Measurements from ENCODE around the gene SLC35B2. TPM values are rescaled to one million over a fixed set of nuclear protein-coding genes. Genes with fewer than 3 reads are reported as not detected.

SLC35B2 gene
- total RNA-seq, 1 experiment from 2014 or later = 90.6 TPM

DNA sequence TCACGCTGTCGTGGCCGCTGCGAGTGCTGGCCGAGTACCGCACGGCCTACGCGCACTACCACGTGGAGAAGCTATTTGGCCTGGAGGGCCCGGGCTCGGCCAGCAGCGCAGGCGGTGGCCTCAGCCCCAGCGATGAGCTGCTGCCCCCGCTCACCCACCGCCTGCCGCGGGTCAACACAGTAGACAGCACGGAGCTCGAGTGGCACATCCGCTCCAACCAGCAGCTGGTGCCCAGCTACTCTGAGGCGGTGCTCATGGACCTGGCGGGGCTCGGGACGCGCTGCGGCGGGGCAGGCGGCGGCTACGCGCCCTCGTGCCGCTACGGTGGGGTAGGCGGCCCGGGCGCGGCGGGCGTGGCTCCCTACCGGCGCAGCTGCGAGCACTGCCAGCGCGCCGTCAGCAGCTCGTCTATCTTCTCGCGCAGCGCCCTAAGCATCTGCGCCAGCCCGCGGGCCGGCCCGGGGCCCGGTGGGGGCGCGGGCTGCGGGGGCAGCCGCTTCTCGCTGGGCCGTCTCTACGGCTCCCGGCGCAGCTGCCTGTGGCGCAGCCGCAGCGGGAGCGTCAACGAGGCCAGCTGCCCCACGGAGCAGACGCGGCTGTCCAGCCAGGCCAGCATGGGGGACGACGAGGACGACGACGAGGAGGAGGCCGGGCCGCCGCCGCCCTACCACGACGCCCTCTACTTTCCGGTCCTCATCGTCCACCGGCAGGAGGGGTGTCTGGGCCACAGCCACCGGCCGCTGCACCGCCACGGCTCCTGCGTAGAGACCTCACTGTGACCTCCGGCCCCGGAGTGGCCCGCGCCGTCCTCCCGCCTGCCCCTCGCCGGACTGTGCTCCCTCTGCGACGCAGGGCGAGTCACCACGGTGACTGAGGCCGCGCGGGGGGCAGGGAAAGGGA lies 18.7 kb upstream of the SLC35B2 start:
- H3K4me2 ChIP-seq (ENCODE audit: low read length) = no peak overlapping the region
- peaks cover 18% of the 10 kb centered on the region for H3K27me3 ChIP-seq (ENCODE audit: low read length)

DNA sequence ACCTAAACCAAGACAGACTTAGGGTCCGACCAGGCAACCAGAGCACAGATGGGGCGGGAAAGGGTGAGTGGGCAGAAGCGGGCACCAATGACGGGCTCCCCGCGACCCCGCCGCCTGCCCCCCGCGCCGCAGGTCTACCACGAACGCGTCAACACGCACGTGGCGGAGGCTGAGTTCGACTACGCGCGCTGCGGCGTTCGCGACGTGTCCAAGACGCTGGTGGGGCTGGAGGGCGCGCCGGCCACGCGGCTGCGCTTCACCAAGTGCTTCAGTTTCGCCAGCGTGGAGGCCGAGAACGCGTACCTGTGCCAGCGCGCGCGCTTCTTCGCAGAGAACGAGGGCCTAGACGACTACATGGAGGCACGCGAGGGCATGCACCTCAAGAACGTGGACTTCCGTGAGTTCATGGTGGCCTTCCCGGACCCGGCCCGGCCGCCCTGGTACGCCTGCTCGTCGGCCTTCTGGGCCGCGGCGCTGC lies 18.0 kb upstream of the SLC35B2 start:
- Histone ChIP-seq H3K27ac (ENCODE audit: low read length) (no peak overlapping the region), H3K79me2 (ENCODE audit: low read length) (no peaks in the 10 kb centered on the region), H3K4me1 (ENCODE audit: insufficient read depth, low read length) (peaks cover 8% of the 10 kb centered on the region; the same call in 1 of the 2 replicates), H3F3A (ENCODE audit: low read length, unreplicated experiment) (no peaks in the 10 kb centered on the region), H3K36me3 (ENCODE audit: low read depth, low read length) (no peaks in the 10 kb centered on the region), H3K4me3 (ENCODE audit: low read length) (no peak overlapping the region), H3K9me2 (replicated peaks; ENCODE audit: low read length) (no peaks in the 10 kb centered on the region), H3K9ac (ENCODE audit: low read length) (no peak overlapping the region), H3K27me3 (ENCODE audit: low read length) (peaks cover 19% of the 10 kb centered on the region), H3K9me3 (ENCODE audit: low read length) (no peaks in the 10 kb centered on the region), H2AFZ (ENCODE audit: low read length) (no peak overlapping the region), H3K4me2 (ENCODE audit: low read length) (no peak overlapping the region), H4K20me1 (ENCODE audit: low read length) (no peaks in the 10 kb centered on the region)
- no TSS peak for BruUV-seq (replicated peaks)
- CTCF ChIA-PET = no interaction called here
- intact Hi-C loops (cut with micrococcal nuclease) = no loop called here
- ATAC-seq = no peak
- no peak for DNase-seq
- POLR2A ChIA-PET (ENCODE audit: unreplicated experiment) = no interaction called here
- TF ChIP-seq EZH2 (IDR thresholded peaks at IDR 0.05; ENCODE audit: low read length, unreplicated experiment) = no peak
- no peak for TF ChIP-seq EZH2phosphoT487 (IDR thresholded peaks at IDR 0.05; ENCODE audit: borderline replicate concordance, low read length)
- TF ChIP-seq, protein P1, sequence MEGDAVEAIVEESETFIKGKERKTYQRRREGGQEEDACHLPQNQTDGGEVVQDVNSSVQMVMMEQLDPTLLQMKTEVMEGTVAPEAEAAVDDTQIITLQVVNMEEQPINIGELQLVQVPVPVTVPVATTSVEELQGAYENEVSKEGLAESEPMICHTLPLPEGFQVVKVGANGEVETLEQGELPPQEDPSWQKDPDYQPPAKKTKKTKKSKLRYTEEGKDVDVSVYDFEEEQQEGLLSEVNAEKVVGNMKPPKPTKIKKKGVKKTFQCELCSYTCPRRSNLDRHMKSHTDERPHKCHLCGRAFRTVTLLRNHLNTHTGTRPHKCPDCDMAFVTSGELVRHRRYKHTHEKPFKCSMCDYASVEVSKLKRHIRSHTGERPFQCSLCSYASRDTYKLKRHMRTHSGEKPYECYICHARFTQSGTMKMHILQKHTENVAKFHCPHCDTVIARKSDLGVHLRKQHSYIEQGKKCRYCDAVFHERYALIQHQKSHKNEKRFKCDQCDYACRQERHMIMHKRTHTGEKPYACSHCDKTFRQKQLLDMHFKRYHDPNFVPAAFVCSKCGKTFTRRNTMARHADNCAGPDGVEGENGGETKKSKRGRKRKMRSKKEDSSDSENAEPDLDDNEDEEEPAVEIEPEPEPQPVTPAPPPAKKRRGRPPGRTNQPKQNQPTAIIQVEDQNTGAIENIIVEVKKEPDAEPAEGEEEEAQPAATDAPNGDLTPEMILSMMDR (conservative IDR thresholded peaks at IDR 0.05; ENCODE audit: low read depth, low read length) = no peak

More for the DNA sequence above, 18.7 kb upstream of the SLC35B2 start:
- Histone ChIP-seq H3K9me3 (ENCODE audit: low read length) (no peaks in the 10 kb centered on the region), H3F3A (ENCODE audit: low read length, unreplicated experiment) (no peaks in the 10 kb centered on the region), H3K27ac (ENCODE audit: low read length) (no peak overlapping the region), H3K9ac (ENCODE audit: low read length) (no peak overlapping the region), H3K4me3 (ENCODE audit: low read length) (no peak overlapping the region), H3K4me1 (ENCODE audit: insufficient read depth, low read length) (peaks cover 8% of the 10 kb centered on the region; the same call in 1 of the 2 replicates), H4K20me1 (ENCODE audit: low read length) (no peaks in the 10 kb centered on the region), H3K36me3 (ENCODE audit: low read depth, low read length) (no peaks in the 10 kb centered on the region), H3K79me2 (ENCODE audit: low read length) (no peaks in the 10 kb centered on the region), H2AFZ (ENCODE audit: low read length) (no peak overlapping the region), H3K9me2 (replicated peaks; ENCODE audit: low read length) (no peaks in the 10 kb centered on the region)
- CTCF ChIA-PET = no interaction called here
- no peak for DNase-seq
- POLR2A ChIA-PET (ENCODE audit: unreplicated experiment) = no interaction called here
- no peak for TF ChIP-seq EZH2 (IDR thresholded peaks at IDR 0.05; ENCODE audit: low read length, unreplicated experiment)
- TF ChIP-seq EZH2phosphoT487 (IDR thresholded peaks at IDR 0.05; ENCODE audit: borderline replicate concordance, low read length) = no peak
- TF ChIP-seq, protein P1 (conservative IDR thresholded peaks at IDR 0.05; ENCODE audit: low read depth, low read length) = no peak
- ATAC-seq = no peak
- intact Hi-C loops (cut with micrococcal nuclease) = no loop called here
- BruUV-seq (replicated peaks) = no TSS peak

DNA sequence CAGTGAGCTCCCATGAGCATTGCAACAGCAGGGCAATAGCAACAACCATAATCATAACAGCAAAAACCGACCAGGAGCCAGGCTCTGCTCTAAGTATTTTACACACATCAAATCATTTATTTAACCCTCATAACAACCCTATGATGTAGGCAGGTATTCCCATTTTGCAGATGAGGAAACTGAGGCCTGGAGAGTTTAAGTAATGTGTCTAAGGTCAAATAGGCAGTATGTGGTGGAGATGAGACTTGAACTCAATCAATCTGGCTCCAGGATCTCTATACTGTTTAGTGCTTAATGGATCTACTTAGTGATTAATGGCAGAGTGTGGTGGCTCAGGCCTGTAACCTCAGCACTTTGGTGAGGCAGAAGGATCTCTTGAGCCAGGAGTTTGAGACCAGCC lies 16.3 kb upstream of the SLC35B2 start:
- Histone ChIP-seq H3K27ac (ENCODE audit: low read length) (no peak overlapping the region), H3K4me1 (ENCODE audit: insufficient read depth, low read length) (no peaks in the 10 kb centered on the region), H3K9me2 (replicated peaks; ENCODE audit: low read length) (no peaks in the 10 kb centered on the region), H3K9me3 (ENCODE audit: low read length) (no peaks in the 10 kb centered on the region), H3F3A (ENCODE audit: low read length, unreplicated experiment) (no peaks in the 10 kb centered on the region), H4K20me1 (ENCODE audit: low read length) (no peaks in the 10 kb centered on the region), H3K79me2 (ENCODE audit: low read length) (no peaks in the 10 kb centered on the region), H3K4me2 (ENCODE audit: low read length) (no peak overlapping the region), H3K27me3 (ENCODE audit: low read length) (peaks cover 33% of the 10 kb centered on the region), H2AFZ (ENCODE audit: low read length) (no peak overlapping the region), H3K4me3 (ENCODE audit: low read length) (no peak overlapping the region), H3K9ac (ENCODE audit: low read length) (no peak overlapping the region), H3K36me3 (ENCODE audit: low read depth, low read length) (no peaks in the 10 kb centered on the region)
- ChIA-PET CTCF (no interaction called here), POLR2A (ENCODE audit: unreplicated experiment) (interaction anchor here (0.6 kb wide), 1 partner anchor 1372 kb away, joined by 4 read pairs; no protein-coding TSS in a partner anchor)
- TF ChIP-seq EZH2phosphoT487 (IDR thresholded peaks at IDR 0.05; ENCODE audit: borderline replicate concordance, low read length) (no peak), EZH2 (IDR thresholded peaks at IDR 0.05; ENCODE audit: low read length, unreplicated experiment) (no peak)
- TF ChIP-seq, protein P1 (conservative IDR thresholded peaks at IDR 0.05; ENCODE audit: low read depth, low read length) = no peak
- no TSS peak for BruUV-seq (replicated peaks)
- no peak for DNase-seq
- intact Hi-C loops (cut with micrococcal nuclease) = no loop called here
- ATAC-seq = no peak
